Stimulated activated CD8-positive, alpha-beta memory T cell treated with anti-CD3 and anti-CD28 coated beads, Interleukin-7, amount 100 ng/mL, for 1 hour (primary cell): Measurements from ENCODE around the gene RP9.
A peak's percentile ranks its signal among the peaks of the same experiment; 100 is the strongest.

Source experiments
- DNase-seq, 2 donors: peaks; one replicate each; pipeline ENCODE4 v3.0.0-alpha.2; 2020; ENCODE audit warnings: low read depth in 2 of 2

The RP9 gene

DNA sequence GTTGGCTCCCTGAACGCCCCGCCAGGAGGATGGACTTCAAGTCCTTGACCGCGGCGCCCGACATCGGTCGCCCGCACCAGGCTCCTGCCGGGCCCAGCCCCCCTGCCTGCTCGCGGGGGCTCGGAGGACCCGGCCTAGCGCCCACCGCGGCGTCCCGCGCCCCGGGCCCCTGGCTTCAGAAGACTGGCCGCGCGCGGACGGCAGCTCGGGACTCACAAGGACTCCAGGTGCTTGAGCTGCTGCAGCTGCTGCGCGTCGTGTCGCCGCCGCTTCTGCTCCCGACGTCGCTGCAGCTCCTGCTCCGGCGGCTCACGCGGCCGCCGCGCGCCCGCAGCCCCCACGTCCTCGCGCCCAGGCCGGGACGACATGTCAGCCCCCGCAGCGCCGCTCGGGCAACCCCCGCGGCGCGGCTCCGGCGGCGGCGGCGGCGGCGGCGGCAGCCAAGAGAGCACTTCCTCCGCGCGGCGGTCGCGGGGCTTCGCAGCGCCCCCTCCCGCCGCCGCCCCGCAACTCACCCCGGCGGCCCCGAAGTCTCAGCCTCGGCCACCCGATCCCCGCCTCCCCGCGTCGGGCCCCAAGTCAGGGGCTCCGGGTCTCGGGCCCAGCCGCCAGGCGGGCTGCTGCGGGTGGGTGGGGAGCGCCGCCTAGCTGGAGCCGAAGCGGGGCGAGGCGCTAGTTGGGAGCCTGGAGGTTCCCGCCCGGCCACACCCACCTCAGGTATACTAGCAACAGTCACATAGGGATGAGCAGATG lies at the start of gene RP9:
TSS of gene RP9 (minus strand) at position 400 of the 753 bp plus-strand sequence. CDS start at position 368, 32 bp downstream.
- DNase-seq, result peak; percentile 50 to 65

DNA sequence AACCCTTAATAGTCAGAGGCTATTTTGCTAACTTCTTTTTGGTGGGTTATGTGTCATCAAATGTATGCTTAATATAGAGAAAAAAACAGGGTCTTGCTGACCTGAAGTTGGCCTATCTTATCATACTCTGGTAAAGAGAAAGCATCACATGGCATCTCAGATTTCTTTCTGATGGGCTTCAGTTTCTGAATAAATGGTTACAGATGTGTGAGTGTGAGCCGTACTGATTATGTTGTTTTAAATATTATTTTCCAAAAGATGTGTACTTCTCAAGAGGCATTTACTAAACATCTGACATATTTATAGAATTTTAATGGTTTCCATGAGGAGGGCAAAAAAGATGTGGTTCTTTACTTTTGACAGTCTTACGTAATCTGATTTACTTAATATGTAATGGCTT lies 48.6 kb upstream of the RP9 start:
- no peak for DNase-seq

- DNase-seq, result no peak
Measured at GRCh38 chr7:33157311-33157710, 48.1 kb upstream of the RP9 start.

DNA sequence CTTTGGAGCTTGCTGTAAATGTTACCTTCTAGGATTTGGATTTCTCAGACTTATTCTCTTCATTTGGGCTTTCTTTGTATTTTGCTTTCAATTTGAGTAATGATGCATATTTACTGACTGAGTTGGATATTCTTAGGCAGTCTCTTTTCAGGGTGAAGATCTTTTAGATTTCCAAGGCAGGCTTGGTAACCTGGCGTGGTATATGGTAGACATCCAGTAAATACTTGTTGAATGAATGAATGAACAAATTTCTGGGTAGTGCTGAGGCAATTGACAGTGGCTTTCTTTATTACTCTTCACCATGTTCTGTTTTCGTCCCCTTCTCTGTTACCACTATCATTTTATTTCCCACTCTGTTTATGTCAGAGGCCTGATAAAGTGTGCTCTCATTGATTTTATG lies 47.2 kb upstream of the RP9 start:
- DNase-seq, result no peak

- no peak for DNase-seq
Measured at GRCh38 chr7:33155811-33156210, 46.6 kb upstream of the RP9 start.

GRCh38 chr7:33152087-33152486 lies 42.9 kb upstream of the RP9 start:
- no peak for DNase-seq

DNA sequence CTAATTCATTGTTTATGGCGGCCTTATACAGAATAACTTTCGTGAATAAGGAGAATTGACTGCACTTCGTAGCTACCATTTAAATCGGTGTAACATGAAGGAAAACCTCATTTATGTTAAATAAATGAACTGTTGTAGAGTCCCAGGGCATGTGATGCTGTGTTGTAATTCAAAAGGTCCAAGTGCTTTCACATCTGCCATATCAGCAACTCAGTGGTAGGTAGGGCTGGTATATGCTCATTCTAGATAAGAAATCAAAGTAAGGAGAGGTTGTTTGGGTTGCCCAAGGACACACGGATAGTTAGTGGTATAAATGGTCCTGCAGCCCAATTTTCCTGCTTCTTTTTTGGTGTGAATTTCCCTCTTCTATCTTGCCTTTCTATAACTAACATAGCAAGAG lies 36.0 kb upstream of the RP9 start:
- DNase-seq, result no peak

DNA sequence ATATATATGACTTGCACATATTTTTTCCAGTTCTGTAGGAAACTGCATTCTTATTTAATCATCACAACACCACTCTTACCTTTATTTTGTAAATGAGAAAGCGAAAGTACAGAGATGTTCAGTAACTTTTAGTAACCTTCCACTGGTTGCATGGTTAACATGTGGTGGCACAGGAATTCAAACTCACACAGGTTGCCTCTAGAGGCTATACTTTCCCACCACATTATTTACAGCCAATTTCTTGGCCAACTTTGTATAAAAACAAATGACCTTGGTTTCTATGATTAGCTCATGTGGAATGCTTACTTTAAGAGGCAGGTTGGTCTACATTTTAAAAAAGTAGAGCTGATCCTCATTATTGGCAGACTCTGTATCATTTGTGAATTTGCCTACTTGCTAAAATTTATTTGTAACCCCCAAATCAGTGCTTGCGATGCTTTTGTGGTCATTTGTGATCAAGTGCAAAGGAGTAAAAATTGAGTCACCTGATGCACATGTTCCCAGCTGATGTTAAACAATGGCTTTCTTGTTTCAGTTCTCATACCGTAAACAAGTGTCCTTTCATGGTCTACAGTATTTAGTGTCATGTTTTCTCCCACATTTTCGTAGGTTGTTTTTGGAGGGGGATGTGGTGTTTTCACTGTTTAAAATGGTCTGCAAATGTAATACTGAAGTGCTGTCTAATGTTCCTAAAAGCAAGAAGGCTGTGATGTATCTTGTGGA lies 35.0 kb upstream of the RP9 start:
- DNase-seq, result no peak

- DNase-seq, result no peak
Measured at GRCh38 chr7:33142585-33142984, 33.4 kb upstream of the RP9 start.

DNA sequence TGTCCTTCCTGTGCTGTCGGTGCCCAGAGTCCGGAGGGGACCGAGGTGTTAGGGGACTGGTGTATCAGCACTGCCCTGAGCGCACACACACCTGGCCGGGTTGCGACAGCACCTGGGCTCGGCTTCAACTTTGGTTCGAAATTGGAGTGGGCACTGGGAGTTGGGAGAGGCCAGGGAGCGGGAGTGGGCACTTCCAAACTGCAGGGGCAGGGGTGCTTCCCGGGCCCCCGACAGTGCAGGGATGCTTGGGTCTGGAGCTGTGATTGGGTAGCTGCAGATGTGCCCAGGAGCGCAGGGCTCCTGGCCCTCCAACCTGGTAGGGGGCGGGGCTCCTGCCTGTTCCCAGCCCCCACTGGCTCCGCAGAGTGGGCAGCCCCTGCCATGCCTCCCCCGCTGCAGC lies 27.9 kb upstream of the RP9 start:
- no peak for DNase-seq

- no peak for DNase-seq
Measured at GRCh38 chr7:33130184-33130583, 21.0 kb upstream of the RP9 start.

DNA sequence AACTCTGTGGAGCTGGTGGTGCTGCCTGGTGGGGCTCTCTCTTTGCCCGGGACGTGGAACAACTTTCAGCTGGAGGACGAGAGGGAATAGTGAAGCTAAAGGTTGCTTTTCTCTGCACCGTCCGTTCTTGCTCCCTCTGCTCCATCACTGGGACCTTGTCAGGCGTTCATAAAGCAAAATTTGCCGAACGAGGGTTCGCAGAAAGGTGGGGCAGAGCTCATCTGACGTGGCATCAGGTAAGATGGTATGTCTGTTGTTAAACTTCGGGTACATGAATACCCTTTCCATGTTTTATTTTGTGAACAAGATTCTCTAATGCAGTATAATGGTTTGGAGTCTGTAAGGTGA lies 20.6 kb upstream of the RP9 start:
- no peak for DNase-seq

- peak; percentile 78 to 79 for DNase-seq
Measured at GRCh38 chr7:33128990-33129805, 20.0 kb upstream of the RP9 start, which contains the start of gene BBS9. BBS9 (plus strand) TSS chr7:33129564; CDS start chr7:33146253, 16,689 bp downstream.

DNA sequence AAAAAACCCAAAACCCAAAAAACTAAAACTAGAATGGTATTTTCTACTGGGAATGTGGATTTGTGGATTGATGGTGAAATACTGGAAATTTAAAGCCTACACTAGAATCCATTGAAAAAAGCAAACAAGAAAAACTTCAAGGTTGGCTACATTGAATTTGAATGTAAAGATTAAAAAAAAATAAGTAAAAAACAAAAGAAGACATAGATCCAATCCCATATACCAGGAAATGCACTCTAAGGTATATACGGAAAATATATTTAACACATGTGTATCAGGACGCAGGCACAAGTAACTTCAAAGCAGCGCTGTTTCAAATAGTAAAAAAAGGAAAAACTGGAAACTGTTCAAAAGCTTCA lies 19.4 kb upstream of the RP9 start:
- no peak for DNase-seq

DNA sequence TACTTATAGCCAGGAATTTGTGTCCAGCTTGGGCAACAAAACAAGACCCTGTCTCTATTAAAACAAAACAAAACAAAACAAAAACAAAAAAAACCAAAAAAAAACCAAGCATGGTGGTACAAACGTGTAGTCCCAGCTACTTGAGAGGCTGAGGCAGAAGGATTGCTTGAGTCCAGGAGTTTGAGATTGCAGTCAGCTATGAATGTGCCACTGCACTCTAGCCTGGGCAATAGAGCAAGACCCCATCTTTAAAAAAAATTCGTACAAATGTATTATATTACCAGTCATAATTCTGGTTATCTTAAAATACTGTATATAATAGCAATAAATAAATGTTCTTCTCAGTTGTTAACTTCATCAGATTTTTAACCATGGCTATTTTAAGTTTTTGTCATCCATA lies 17.9 kb upstream of the RP9 start:
- DNase-seq, result no peak

DNA sequence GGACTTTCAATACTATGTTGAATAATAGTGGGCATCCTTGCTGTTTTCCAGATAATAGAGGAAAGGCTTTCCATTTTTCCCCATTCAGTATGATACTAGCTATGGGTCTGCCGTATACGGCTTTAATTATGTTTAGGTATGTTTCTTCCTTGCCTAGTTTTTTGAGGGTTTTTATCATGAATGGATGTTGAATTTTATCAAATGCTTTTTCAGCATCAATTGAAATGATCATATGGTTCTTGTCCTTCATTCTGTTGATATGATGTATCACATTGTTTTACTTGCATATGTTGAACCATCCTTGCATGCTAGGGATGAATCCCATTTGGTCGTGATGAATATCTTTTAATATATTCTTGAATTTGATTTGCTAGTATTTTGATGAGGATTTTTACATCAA lies 9.2 kb upstream of the RP9 start:
- DNase-seq, result no peak

- no peak for DNase-seq
Measured at GRCh38 chr7:33114976-33115375, 5.8 kb upstream of the RP9 start.

GRCh38 chr7:33111614-33112013 lies 2.4 kb upstream of the RP9 start:
- no peak for DNase-seq

- DNase-seq, result no peak
Measured at GRCh38 chr7:33109758-33110238, 594 bp upstream of the RP9 start.

DNA sequence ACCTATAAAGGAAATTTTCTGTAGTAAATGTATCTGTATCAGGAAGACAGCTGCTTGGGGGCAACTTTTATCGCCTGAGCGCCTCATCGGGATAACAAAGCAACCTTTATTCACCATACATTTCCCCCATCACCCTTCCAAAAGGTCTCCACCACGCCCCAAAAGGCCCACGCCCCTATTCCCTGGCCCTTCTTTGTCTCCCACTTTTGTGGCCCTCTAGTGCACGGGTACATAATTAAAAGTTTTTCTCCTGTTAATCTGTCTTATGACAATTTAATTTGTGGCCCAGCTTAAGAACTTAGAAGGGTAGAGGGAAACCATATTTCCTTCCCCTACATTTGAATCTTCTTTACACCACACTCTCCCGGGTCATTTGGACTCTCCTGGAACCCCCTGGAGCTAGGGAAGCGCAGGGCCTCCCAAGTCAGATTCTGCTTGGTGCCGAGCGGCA lies 625 bp downstream of the RP9 start:
- no peak for DNase-seq

DNA sequence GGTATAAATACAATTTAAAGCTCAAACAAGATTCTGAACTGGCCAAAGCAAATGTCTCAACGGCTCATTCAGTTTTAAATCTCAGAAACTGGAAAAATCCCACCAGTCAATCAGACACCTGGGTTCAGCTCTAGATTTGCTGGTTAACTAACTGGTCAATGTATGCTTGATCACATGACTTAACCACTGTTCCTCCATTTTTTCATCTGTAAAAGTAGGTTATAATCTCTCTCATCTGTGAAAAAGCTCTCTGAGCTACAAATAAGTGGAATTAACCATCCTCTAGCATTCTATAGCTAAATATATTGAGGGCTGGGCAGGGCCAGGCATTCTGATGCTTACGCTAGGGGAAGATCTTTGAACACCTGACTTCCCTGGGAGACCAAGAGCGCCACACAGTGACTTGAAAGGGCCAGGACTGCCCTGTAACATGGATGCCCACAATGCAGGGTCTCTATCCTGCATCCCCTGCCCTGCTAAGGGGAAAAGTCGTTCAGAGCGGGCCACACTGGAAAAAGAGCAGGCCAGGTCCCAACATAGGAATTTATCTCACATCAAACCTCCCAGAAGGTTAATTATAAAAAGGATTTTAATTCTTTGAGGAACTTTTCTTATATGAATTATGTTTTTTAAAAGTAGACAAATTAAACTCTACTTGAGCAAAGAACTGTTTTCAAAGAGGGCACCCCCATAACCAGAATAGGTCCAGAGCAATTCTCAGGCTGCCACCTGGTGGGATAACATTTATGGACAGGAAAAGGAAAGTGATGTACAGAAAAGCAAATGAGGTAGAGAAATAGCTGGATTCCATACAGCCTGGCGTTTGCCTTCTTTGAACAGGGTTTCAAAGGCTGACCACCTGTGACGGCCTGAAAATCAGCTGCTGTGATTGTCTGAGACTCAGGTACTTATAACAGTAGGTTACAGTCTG lies 1.8 kb downstream of the RP9 start:
- DNase-seq, result no peak
